ENCODE data around the gene SPSB3.
"Not testable (repeated sequence)": the region's sequence is repeated elsewhere in the genome, so short reads cannot be mapped to it uniquely, and the experiment has no call there.

Gene SPSB3

GRCh38 chr16:1816396-1817275, 34.3 kb upstream of the SPSB3 start:
- DNase-seq, result no peak

GRCh38 chr16:1815461-1815860, 33.1 kb upstream of the SPSB3 start:
- no peak for DNase-seq

DNA sequence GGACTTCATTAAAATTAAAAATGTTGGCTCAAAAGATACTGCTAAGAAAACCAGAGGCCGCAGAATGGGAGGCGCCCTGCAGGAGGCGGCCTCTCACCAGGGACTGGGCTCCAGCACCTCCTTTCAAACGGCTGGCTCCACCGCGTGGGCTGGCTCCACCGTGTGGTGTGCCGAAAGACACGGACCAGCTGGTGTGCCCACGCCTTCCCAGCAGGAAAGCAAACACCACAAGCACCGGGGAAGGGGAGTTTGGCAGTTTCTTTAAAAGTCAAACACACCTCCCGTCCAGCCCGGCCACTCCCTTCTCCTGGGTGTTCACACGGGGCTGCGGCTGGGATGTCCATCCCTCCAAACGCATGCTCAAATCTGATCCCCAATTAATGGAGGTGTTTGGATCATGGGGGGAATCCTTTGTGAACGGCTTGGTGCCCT, 30.4 kb upstream of the SPSB3 start:
- DNase-seq, result peak; percentile 81

- no peak for DNase-seq
These were observed 28.2 kb upstream of the SPSB3 start for GRCh38 chr16:1810536-1810935.

DNA sequence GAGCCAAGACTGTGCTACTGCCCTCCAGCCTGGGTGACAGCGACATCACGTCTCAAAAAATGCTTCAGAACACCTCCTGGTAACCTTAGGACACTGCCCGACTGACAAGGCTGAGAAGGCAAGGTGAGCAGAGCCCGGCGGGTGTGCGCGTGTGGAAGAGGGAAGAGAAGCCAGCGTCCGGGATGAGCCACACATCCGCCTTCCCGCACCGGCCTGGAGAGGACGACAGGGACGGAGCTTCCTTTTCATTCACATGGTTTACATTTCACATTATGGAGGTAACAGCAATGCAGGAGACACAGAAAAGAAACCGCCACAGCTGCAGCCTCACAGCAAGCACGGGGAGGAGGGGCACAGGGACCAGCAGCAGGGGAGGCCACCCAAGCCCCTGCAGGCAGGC, 27.7 kb upstream of the SPSB3 start:
- no peak for DNase-seq

GRCh38 chr16:1809281-1809801, 27.0 kb upstream of the SPSB3 start:
- DNase-seq, result no peak

DNA sequence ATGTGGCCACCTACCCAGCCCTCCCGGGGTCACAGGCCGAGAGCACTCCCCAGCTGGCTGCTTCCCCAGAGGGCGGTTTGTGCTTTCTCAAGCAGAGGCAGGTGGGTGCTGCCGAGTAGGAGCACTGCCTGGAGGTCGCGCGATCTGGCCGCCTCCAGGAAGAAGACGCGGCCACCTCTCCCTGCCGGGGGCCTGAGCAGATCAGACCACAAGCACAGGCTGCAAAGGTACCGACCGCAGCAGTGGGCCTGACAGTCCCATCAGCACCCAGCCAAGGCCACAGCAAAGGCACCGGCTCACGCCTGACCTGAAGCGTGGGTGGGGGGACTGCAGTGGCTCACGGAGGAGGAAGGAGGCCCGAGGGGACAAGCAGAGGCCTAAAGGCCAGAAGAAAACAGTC, 26.3 kb upstream of the SPSB3 start:
- no peak for DNase-seq

- DNase-seq, result no peak
These were observed 25.3 kb upstream of the SPSB3 start for GRCh38 chr16:1807626-1808025.

- DNase-seq, result no peak
These were observed 18.3 kb upstream of the SPSB3 start for GRCh38 chr16:1800701-1801100.

GRCh38 chr16:1799263-1799662, 16.9 kb upstream of the SPSB3 start:
- DNase-seq, result not testable (repeated sequence)

- DNase-seq, result no peak
These were observed 12.7 kb upstream of the SPSB3 start for GRCh38 chr16:1794908-1795666.

DNA sequence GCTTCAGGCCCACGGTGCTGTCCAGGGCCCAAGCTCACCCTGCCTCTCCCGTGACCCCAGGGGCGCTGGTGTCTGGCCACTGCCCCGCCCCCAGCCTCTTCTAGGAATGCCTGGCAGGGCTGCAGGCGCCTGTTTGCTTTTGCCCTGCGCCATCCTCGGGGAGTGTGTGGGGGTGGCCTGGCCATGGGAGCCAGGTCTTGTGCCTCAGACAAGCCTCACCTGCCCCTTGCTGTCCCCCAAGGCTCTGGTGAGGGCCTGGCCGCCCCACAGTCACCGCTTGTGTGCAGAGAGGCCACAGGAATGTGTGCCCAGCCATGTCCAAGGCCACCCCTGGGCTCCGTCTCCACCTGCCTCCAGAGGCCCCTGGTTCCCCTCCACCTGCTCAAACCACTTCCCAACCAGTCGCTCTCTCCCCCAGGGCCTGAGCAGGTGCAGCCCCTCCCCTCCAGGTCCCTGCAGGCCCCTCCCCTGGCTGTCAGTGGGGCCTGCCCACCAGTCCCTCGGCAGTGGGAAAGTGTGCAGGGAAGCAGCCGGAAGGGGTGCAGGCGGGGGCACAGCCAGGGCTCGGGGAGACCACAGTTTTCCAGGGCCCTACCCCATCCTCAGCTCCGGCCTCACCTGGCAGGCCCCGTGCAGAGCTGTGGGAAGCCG, 12.0 kb upstream of the SPSB3 start:
- no peak for DNase-seq

- no peak for DNase-seq
These were observed 11.3 kb upstream of the SPSB3 start, which contains the start of gene IGFALS for GRCh38 chr16:1793578-1794220. IGFALS (minus strand) TSS chr16:1793705; CDS start chr16:1793652, 53 bp downstream.

- no peak for DNase-seq
These were observed 10.6 kb upstream of the SPSB3 start for GRCh38 chr16:1792836-1793577.

GRCh38 chr16:1791943-1792812, 9.8 kb upstream of the SPSB3 start:
- DNase-seq, result no peak

DNA sequence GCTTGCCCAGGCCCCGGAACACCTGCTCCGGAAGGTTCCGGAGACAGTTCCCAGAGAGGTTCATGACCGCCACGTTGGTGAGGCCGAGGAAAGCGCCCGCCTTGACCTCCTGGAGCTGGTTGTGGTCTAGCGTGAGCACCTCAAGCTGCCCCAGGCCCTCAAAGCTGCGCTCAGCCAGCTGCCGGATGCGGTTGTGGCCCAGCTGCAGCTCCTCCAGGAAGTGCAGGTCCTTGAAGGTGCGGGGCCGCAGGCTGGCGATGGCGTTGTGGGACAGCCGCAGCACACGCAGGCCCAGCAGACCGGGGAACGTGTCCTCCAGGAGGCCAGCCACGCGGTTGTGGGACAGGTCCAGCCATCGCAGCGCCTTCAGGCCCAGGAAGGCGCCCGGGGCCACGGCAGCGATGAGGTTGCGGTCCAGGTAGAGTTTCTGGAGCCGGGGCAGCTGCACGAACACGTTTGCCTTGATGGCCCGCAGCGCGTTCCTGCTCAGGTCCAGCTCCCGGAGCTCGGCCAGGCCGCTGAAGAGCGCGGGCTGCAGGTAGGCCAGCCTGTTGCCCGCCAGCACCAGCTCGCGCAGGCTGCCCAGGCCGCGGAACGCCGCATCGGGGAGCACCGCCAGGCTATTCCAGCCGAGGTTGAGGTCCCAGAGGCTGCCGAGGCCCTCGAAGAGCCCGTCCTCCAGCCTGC, 9.0 kb upstream of the SPSB3 start:
- DNase-seq, result no peak

DNA sequence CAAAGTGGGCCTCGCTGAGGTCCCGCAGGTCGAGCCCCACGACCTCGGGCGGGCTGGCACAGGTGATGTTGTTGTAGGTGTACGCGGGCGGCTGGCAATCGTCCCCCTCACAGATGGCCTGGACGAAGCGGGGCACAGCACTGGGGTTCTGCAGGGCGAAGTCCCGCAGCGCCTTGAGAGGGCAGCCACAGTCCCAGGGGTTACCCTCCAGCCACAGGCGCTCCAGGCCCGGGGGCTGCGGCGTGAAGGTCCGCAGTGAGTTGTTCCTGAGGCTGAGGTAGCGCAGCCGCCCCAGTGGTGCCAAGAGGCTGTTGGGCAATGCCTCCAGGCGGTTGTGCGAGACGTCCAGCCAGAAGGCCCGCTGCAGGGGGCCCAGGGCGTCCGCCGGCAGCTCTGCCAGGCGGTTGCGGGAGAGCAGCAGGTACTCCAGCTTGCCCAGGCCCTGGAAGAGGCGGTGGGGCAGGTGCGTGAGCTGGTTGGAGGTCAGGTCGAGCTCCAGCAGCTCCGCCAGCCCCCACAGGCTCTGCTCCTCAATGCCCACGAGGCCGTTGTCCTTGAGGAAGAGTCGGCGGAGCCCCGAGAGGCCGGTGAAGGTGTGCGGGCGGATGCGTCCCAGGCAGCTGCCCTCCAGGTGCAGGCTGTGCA, 8.4 kb upstream of the SPSB3 start:
- DNase-seq, result no peak

DNA sequence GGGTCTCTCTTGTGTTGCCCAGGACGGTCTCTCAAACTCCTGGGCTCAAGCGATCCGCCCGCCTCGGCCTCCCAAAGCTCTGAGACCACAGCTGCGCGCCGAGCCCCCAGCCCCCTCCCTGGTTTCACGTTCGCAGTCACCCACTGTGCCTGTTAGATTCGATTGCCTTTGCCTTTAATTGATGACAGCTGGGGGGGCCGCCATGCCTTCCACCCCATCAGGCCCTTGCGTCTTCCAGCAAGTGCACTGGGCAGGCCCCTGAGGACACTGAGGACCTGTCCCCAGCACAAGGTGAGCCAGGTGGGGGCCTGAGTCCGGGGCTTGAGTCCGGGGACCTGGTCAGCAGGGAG, 7.9 kb upstream of the SPSB3 start:
- DNase-seq, result no peak

GRCh38 chr16:1789643-1790045, 7.3 kb upstream of the SPSB3 start:
- DNase-seq, result no peak

DNA sequence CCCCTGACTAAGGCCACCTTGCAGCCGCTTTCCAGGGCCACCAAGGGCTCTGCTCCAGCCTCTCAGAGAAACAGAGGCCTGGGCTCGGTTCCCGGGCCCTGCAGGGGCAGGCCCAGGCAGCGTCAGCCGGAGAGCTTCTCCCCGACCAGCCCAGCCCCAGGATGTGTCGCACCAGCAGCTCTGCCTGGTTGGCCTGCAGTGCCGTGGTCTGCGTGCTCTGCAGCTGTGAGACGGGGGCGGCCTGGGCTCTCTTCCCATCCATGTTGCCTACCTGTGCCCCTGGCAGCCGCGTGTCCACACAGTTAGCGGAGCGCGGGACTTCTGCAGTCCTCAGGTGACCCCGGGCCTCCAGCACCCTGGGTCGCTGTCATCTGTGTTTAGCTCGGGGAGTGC, 6.3 kb upstream of the SPSB3 start:
- no peak for DNase-seq
